ENCODE results near the gene PIP4K2A.

Gene PIP4K2A

GRCh38 chr10:22556774-22557173 is 157.6 kb downstream of the PIP4K2A start:
- H3K27me3 ChIP-seq (ENCODE audit: low read length) = no peaks in the 10 kb centered on the region
- no peaks in the 10 kb centered on the region for H3K9me3 ChIP-seq (ENCODE audit: insufficient read depth, low read length)
- H3K27ac ChIP-seq (ENCODE audit: low read depth, low read length) = no peak overlapping the region
- H3F3A ChIP-seq (ENCODE audit: insufficient read depth) = no peaks in the 10 kb centered on the region
- H3K79me2 ChIP-seq (ENCODE audit: insufficient read depth, low read length) = no peaks in the 10 kb centered on the region
- H2AFZ ChIP-seq (ENCODE audit: low read depth, low read length, severe bottlenecking) = no peak overlapping the region
- H3K4me3 ChIP-seq (ENCODE audit: insufficient read depth, low read length, poor library complexity, severe bottlenecking) = no peak overlapping the region
- no peak overlapping the region for H3K4me2 ChIP-seq (ENCODE audit: low read depth, low read length, poor library complexity, severe bottlenecking)
- TF ChIP-seq CTCF (IDR thresholded peaks at IDR 0.05; ENCODE audit: insufficient read depth, low read length, poor library complexity, severe bottlenecking) = no peak
- TF ChIP-seq EZH2phosphoT487 (conservative IDR thresholded peaks at IDR 0.05; ENCODE audit: low read length) = no peak
- no peak overlapping the region for H3K9ac ChIP-seq (ENCODE audit: low read length)
- H4K20me1 ChIP-seq (ENCODE audit: low read depth, low read length) = no peaks in the 10 kb centered on the region
- no peaks in the 10 kb centered on the region for H3K9me2 ChIP-seq (replicated peaks; ENCODE audit: insufficient read depth, low read length)
- H3K36me3 ChIP-seq (ENCODE audit: low read length) = no peaks in the 10 kb centered on the region

GRCh38 chr10:22554461-22555182 is 159.8 kb downstream of the PIP4K2A start:
- no peaks in the 10 kb centered on the region for H3K9me2 ChIP-seq (replicated peaks; ENCODE audit: insufficient read depth, low read length)
- H3K79me2 ChIP-seq (ENCODE audit: insufficient read depth, low read length) = no peaks in the 10 kb centered on the region
- H3K4me2 ChIP-seq (ENCODE audit: low read depth, low read length, poor library complexity, severe bottlenecking) = no peak overlapping the region
- H3K27ac ChIP-seq (ENCODE audit: low read depth, low read length) = no peak overlapping the region
- TF ChIP-seq EZH2phosphoT487 (conservative IDR thresholded peaks at IDR 0.05; ENCODE audit: low read length) (no peak), CTCF (IDR thresholded peaks at IDR 0.05; ENCODE audit: insufficient read depth, low read length, poor library complexity, severe bottlenecking) (no peak)
- no peaks in the 10 kb centered on the region for H3K9me3 ChIP-seq (ENCODE audit: insufficient read depth, low read length)
- no peak overlapping the region for H3K4me3 ChIP-seq (ENCODE audit: insufficient read depth, low read length, poor library complexity, severe bottlenecking)
- no peak overlapping the region for H2AFZ ChIP-seq (ENCODE audit: low read depth, low read length, severe bottlenecking)
- no peaks in the 10 kb centered on the region for H3K36me3 ChIP-seq (ENCODE audit: low read length)
- H3F3A ChIP-seq (ENCODE audit: insufficient read depth) = no peaks in the 10 kb centered on the region
- no peaks in the 10 kb centered on the region for H3K27me3 ChIP-seq (ENCODE audit: low read length)
- no peaks in the 10 kb centered on the region for H4K20me1 ChIP-seq (ENCODE audit: low read depth, low read length)
- H3K9ac ChIP-seq (ENCODE audit: low read length) = no peak overlapping the region

- no peak overlapping the region for H3K4me3 ChIP-seq (ENCODE audit: insufficient read depth, low read length, poor library complexity, severe bottlenecking)
- H3K9me3 ChIP-seq (ENCODE audit: insufficient read depth, low read length) = no peaks in the 10 kb centered on the region
- no peak overlapping the region for H3K9ac ChIP-seq (ENCODE audit: low read length)
- no peaks in the 10 kb centered on the region for H3K27me3 ChIP-seq (ENCODE audit: low read length)
- H2AFZ ChIP-seq (ENCODE audit: low read depth, low read length, severe bottlenecking) = no peak overlapping the region
- no peak overlapping the region for H3K4me2 ChIP-seq (ENCODE audit: low read depth, low read length, poor library complexity, severe bottlenecking)
- no peaks in the 10 kb centered on the region for H4K20me1 ChIP-seq (ENCODE audit: low read depth, low read length)
- H3F3A ChIP-seq (ENCODE audit: insufficient read depth) = no peaks in the 10 kb centered on the region
- H3K9me2 ChIP-seq (replicated peaks; ENCODE audit: insufficient read depth, low read length) = no peaks in the 10 kb centered on the region
- H3K36me3 ChIP-seq (ENCODE audit: low read length) = no peaks in the 10 kb centered on the region
- no peak overlapping the region for H3K27ac ChIP-seq (ENCODE audit: low read depth, low read length)
- TF ChIP-seq CTCF (IDR thresholded peaks at IDR 0.05; ENCODE audit: insufficient read depth, low read length, poor library complexity, severe bottlenecking) (no peak), EZH2phosphoT487 (conservative IDR thresholded peaks at IDR 0.05; ENCODE audit: low read length) (no peak)
- H3K79me2 ChIP-seq (ENCODE audit: insufficient read depth, low read length) = no peaks in the 10 kb centered on the region
Observed at GRCh38 chr10:22553452-22553995, 160.9 kb downstream of the PIP4K2A start.
